Caco-2 (cell line): ENCODE results near the gene NR6A1. TPM values are rescaled to one million over a fixed set of nuclear protein-coding genes. Genes with fewer than 3 reads are reported as not detected.

Source experiments
- BruUV-seq: library from RNA; stranded (reverse); fragments of 400-500 nt; replicated peaks from 2 replicates; lab custom pipeline; 2021; lab: Mats Ljungman, UMichigan
- CTCF ChIA-PET: fragments of 300-600 bp; sonication (Branson Sonifier 250); formaldehyde crosslinking; loops from one replicate; lab custom pipeline; 2022; ENCODE audit warnings: antibody characterized with exemption; lab: Charles Lee
- POLR2A ChIA-PET: fragments of 300-600 bp; sonication (Branson Sonifier 250); formaldehyde crosslinking; loops from one replicate; lab custom pipeline; 2022; ENCODE audit warnings: antibody characterized with exemption; lab: Charles Lee
- DNase-seq, 2 experiments: peaks; one replicate each; pipeline versions ENCODE4 v3.0.0 to v3.0.0-alpha.2; 2020 to 2022
- H3K27me3 ChIP-seq: replicated peaks from 2 replicates; pipeline ENCODE4 v1.6.0; 2011; ENCODE audit warnings: low read length; ENCODE audit not compliant: control insufficient read depth, insufficient read depth
- H3K36me3 ChIP-seq: 2 replicates; pipeline ENCODE4 v1.5.1; 2011; ENCODE audit warnings: low read length; ENCODE audit not compliant: control insufficient read depth, insufficient read depth
- H3K4me1 ChIP-seq: fragments of 250-450 bp; sonication (Bioruptor Pico); 2 replicates; pipeline ENCODE4 v1.5.1; 2020; ENCODE audit warnings: mild to moderate bottlenecking
- H3K4me3 ChIP-seq: 2 replicates; pipeline ENCODE4 v1.5.1; 2011; ENCODE audit warnings: low read depth, mild to moderate bottlenecking, control low read depth, low read length
- H3K9me3 ChIP-seq: fragments of 250-450 bp; sonication (Bioruptor Pico); 2 replicates; pipeline ENCODE4 v1.5.1; 2020; ENCODE audit warnings: mild to moderate bottlenecking, moderate library complexity
- H3K27ac Mint-ChIP-seq: one replicate; pipeline ENCODE4 v1.8.0; 2022; ENCODE audit warnings: mixed read lengths; ENCODE audit not compliant: unreplicated experiment
- H3K27me3 Mint-ChIP-seq: one replicate; pipeline ENCODE4 v1.8.0; 2022; ENCODE audit warnings: mixed read lengths; ENCODE audit not compliant: insufficient read depth, unreplicated experiment
- H3K36me3 Mint-ChIP-seq: one replicate; pipeline ENCODE4 v1.8.0; 2022; ENCODE audit warnings: mild to moderate bottlenecking, mixed read lengths; ENCODE audit not compliant: insufficient read depth, unreplicated experiment
- H3K4me1 Mint-ChIP-seq: one replicate; pipeline ENCODE4 v1.8.0; 2022; ENCODE audit warnings: low read depth, mixed read lengths; ENCODE audit not compliant: unreplicated experiment
- H3K4me3 Mint-ChIP-seq: one replicate; pipeline ENCODE4 v1.8.0; 2022; ENCODE audit warnings: mild to moderate bottlenecking, moderate library complexity, mixed read lengths; ENCODE audit not compliant: unreplicated experiment
- H3K9me3 Mint-ChIP-seq: one replicate; pipeline ENCODE4 v1.8.0; 2022; ENCODE audit warnings: mixed read lengths; ENCODE audit not compliant: unreplicated experiment
- intact Hi-C: fragments of 100-400 bp; cut with micrococcal nuclease; formaldehyde crosslinking; loops from one replicate; pipeline ENCODE4 v1.10.0; 2022; ENCODE audit not compliant: unreplicated experiment
- total RNA-seq: library from RNA; stranded (reverse); gene quantifications from 2 replicates; pipeline ENCODE4 v1.2.3, GENCODE V29; 2022
- TF ChIP-seq, protein P1 (sequence below), 2 experiments: fragments of 200-600 bp in 1 of 2; IDR thresholded peaks; 1 replicate in 1 of 2; 2 replicates in 1 of 2; pipeline versions ENCODE4 v1.5.1 to v1.8.0; 2011 to 2022; ENCODE audit warnings: antibody characterized with exemption in 1 of 2, control low read depth in 1 of 2, inconsistent platforms in 1 of 2, low read depth in 1 of 2, low read length in 1 of 2, mild to moderate bottlenecking in 1 of 2, moderate library complexity in 1 of 2; ENCODE audit not compliant: insufficient read depth in 1 of 2, severe bottlenecking in 1 of 2, unreplicated experiment in 1 of 2

The NR6A1 gene
- total RNA-seq, 1 experiment from 2014 or later: 33.6 TPM

DNA sequence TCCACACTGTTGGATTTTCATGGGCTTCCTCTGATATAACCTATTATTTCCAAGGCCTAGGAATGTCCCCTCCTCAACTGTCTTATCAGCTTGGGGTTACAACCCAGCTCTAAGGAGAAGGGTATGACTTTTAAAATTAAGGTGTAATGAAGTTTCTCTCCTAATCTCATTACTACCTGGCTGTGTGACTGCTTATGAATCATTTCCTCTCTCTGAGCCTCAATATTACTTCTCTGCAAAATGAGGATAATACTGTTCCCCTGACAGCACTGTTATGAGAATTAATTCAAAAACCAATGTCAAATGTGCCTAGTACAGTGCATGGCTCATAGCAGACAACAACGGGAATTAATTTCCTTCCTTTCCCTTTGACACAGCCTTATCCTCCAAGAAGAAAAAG is 118.9 kb downstream of the NR6A1 start:
- POLR2A ChIA-PET: no interaction called here
- TF ChIP-seq, protein P1, sequence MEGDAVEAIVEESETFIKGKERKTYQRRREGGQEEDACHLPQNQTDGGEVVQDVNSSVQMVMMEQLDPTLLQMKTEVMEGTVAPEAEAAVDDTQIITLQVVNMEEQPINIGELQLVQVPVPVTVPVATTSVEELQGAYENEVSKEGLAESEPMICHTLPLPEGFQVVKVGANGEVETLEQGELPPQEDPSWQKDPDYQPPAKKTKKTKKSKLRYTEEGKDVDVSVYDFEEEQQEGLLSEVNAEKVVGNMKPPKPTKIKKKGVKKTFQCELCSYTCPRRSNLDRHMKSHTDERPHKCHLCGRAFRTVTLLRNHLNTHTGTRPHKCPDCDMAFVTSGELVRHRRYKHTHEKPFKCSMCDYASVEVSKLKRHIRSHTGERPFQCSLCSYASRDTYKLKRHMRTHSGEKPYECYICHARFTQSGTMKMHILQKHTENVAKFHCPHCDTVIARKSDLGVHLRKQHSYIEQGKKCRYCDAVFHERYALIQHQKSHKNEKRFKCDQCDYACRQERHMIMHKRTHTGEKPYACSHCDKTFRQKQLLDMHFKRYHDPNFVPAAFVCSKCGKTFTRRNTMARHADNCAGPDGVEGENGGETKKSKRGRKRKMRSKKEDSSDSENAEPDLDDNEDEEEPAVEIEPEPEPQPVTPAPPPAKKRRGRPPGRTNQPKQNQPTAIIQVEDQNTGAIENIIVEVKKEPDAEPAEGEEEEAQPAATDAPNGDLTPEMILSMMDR (IDR thresholded peaks at IDR 0.05; ENCODE audit: insufficient read depth in 1 of 2, low read depth in 1 of 2, low read length in 1 of 2, severe bottlenecking in 1 of 2, unreplicated experiment in 1 of 2): no peak
- Histone ChIP-seq H3K4me3 (no peak overlapping the region), H3K27me3 (no peaks in the 10 kb centered on the region), H3K4me1 (peaks cover under 1% of the 10 kb centered on the region; the same call in 1 of the 2 replicates), H3K36me3 (no peaks in the 10 kb centered on the region), H3K9me3 (no peaks in the 10 kb centered on the region)
- no peak for DNase-seq
- no peak overlapping the region for H3K4me3 Mint-ChIP-seq
- peaks cover 6% of the 10 kb centered on the region for H3K36me3 Mint-ChIP-seq
- no peaks in the 10 kb centered on the region for H3K4me1 Mint-ChIP-seq
- BruUV-seq: no TSS peak
- no peaks in the 10 kb centered on the region for H3K9me3 Mint-ChIP-seq
- CTCF ChIA-PET: no interaction called here
- H3K27me3 Mint-ChIP-seq: no peaks in the 10 kb centered on the region
- H3K27ac Mint-ChIP-seq: no peak overlapping the region
- intact Hi-C loops: no loop called here

DNA sequence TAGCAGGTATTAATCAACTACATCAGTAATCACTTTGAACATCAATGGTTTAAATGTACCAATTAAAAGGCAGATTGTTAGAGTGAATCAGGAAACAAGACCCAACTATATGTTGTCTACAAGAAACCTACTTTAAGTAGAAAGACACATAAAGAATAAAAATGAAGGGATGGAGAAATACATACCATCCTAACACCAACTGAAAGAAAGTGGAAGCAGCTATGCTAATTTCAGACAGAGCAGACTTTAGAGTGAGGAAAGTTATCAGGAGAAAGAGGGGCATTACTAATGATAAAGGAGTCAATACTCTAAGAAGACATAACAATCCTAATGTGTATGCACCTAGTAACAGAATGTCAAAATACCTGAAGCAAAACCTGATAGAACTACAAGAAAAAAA is 125.8 kb downstream of the NR6A1 start:
- no peaks in the 10 kb centered on the region for H3K27me3 Mint-ChIP-seq
- no peak overlapping the region for H3K4me3 Mint-ChIP-seq
- Histone ChIP-seq H3K9me3 (peaks cover 13% of the 10 kb centered on the region), H3K4me1 (no peaks in the 10 kb centered on the region), H3K4me3 (no peak overlapping the region), H3K36me3 (no peaks in the 10 kb centered on the region), H3K27me3 (no peaks in the 10 kb centered on the region)
- H3K4me1 Mint-ChIP-seq: no peaks in the 10 kb centered on the region
- ChIA-PET POLR2A (no interaction called here), CTCF (no interaction called here)
- no peaks in the 10 kb centered on the region for H3K36me3 Mint-ChIP-seq
- no TSS peak for BruUV-seq
- peaks cover 20% of the 10 kb centered on the region for H3K9me3 Mint-ChIP-seq
- no peak overlapping the region for H3K27ac Mint-ChIP-seq
- TF ChIP-seq, protein P1 (IDR thresholded peaks at IDR 0.05; ENCODE audit: insufficient read depth in 1 of 2, low read depth in 1 of 2, low read length in 1 of 2, severe bottlenecking in 1 of 2, unreplicated experiment in 1 of 2): no peak
- no peak for DNase-seq
- intact Hi-C loops: no loop called here

DNA sequence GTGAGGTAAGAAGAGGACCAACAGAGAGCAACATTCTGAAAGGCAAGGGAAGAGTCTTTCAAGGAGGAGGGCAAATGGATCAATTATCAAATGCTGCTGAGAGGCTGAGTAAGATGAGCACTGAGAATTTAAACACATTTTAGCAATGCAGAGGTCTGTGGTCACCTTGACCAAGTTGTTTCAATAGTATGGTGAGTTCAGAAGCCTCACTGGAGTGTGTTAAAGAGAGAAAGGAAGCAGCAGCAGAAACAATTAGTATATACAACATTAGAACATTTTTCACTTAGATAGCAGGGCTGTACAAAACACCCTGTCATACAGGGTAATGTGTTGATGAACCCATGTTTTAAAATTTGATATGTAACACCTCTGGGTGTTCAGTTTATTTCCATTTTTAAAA is 131.5 kb downstream of the NR6A1 start:
- CTCF ChIA-PET: no interaction called here
- DNase-seq: no peak
- Mint-ChIP-seq H3K9me3 (peaks cover 1% of the 10 kb centered on the region), H3K27me3 (no peaks in the 10 kb centered on the region), H3K27ac (no peak overlapping the region), H3K36me3 (no peaks in the 10 kb centered on the region), H3K4me1 (no peaks in the 10 kb centered on the region), H3K4me3 (no peak overlapping the region)
- BruUV-seq: no TSS peak
- intact Hi-C loops: no loop called here
- Histone ChIP-seq H3K4me3 (no peak overlapping the region), H3K36me3 (no peaks in the 10 kb centered on the region), H3K27me3 (no peaks in the 10 kb centered on the region), H3K9me3 (peaks cover 1% of the 10 kb centered on the region), H3K4me1 (no peaks in the 10 kb centered on the region)
- POLR2A ChIA-PET: no interaction called here
- TF ChIP-seq, protein P1 (IDR thresholded peaks at IDR 0.05; ENCODE audit: insufficient read depth in 1 of 2, low read depth in 1 of 2, low read length in 1 of 2, severe bottlenecking in 1 of 2, unreplicated experiment in 1 of 2): no peak
